ENCODE measurements around the gene SPRED3. TPM values are rescaled to one million over a fixed set of nuclear protein-coding genes. Genes with fewer than 3 reads are reported as not detected.

SPRED3 gene
- total and polyA plus RNA-seq, 2 of the 8 experiments (the other 6 are each of a cell fraction or from before 2014, with no cell fraction given): 8.1 to 10.3 TPM

GRCh38 chr19:38444026-38444425 is 55.5 kb downstream of the SPRED3 start:
- no peak overlapping the region for H4K5ac ChIP-seq (ENCODE audit: insufficient read length, low read depth, low read length)
- no peaks in the 10 kb centered on the region for H3K9me3 ChIP-seq (ENCODE audit: insufficient read depth in 2 of 2, low read depth in 1 of 2, low read length in 1 of 2)
- no peak overlapping the region for H2BK15ac ChIP-seq (ENCODE audit: low read length)
- no peak overlapping the region for H2AK5ac ChIP-seq (ENCODE audit: low read depth, low read length)
- H3K27me3 ChIP-seq (replicated peaks in 1 of 4; ENCODE audit: control insufficient read depth in 3 of 4, extremely low read depth in 1 of 4, insufficient read depth in 3 of 4, low read length in 3 of 4): no peaks in the 10 kb centered on the region
- no peak for TF ChIP-seq SP4 (IDR thresholded peaks at IDR 0.05; ENCODE audit: low read length)
- TF ChIP-seq NRF1 (IDR thresholded peaks at IDR 0.05; ENCODE audit: low read depth, low read length): no peak
- no peak for TF ChIP-seq ASH2L (IDR thresholded peaks at IDR 0.05; ENCODE audit: low read length)
- TF ChIP-seq RXRA (IDR thresholded peaks at IDR 0.05; ENCODE audit: insufficient read depth, low read depth, low read length): no peak
- no peak for TF ChIP-seq CBX8 (IDR thresholded peaks at IDR 0.05; ENCODE audit: borderline replicate concordance, low read depth, low read length)
- no peak for TF ChIP-seq SAP30 (IDR thresholded peaks at IDR 0.05; ENCODE audit: insufficient read depth, insufficient replicate concordance, low read length)
- TF ChIP-seq KDM4A (IDR thresholded peaks at IDR 0.05; ENCODE audit: low read depth, low read length, severe bottlenecking): no peak
- H3K18ac ChIP-seq (ENCODE audit: extremely low read depth, low read length): no peak overlapping the region
- DNase-seq (ENCODE audit: low read depth in 1 of 2, low spot score in 2 of 2): no peak
- no peak overlapping the region for H3K23ac ChIP-seq (ENCODE audit: insufficient read length)
- ChIA-PET POLR2A (ENCODE audit: partially characterized antibody) (interaction anchor here (1.2 to 1.4 kb wide), 2 partner anchors 38 to 41 kb away, joined by 3 to 4 read pairs; partner anchors contain the start of gene FAM98C), CTCF (ENCODE audit: partially characterized antibody) (interaction anchor here (0.9 to 1.0 kb wide), 2 partner anchors 28 to 140 kb away, joined by 3 to 4 read pairs; partner anchors contain the start of gene C19orf33)
- H4K91ac ChIP-seq (replicated peaks; ENCODE audit: insufficient read length, low read length): no peak overlapping the region
- no peak overlapping the region for H3K56ac ChIP-seq (replicated peaks; ENCODE audit: insufficient read length, low read depth, low read length)
- no peaks in the 10 kb centered on the region for H3K79me2 ChIP-seq (ENCODE audit: control insufficient read depth in 1 of 2, insufficient read depth in 2 of 2, low read length in 2 of 2)
- H2BK20ac ChIP-seq (ENCODE audit: low read length): no peak overlapping the region
- no peaks in the 10 kb centered on the region for H3K23me2 ChIP-seq (ENCODE audit: low read depth, low read length)
- 97% methylated on average over 7 of the region's 7 CpGs; no CpG with 5 or more reads in 1 of the 2 experiments for WGBS, 2 experiments (ENCODE audit: extremely low coverage in 1 of 2, insufficient coverage in 1 of 2, insufficient read length in 1 of 2, insufficient replicate concordance in 2 of 2, low coverage in 1 of 2, low lambda C conversion rate in 2 of 2, missing lambda C conversion rate in 1 of 2)
- no peak overlapping the region for H2AFZ ChIP-seq (ENCODE audit: low read length)
- no peak overlapping the region for H2BK12ac ChIP-seq (ENCODE audit: low read depth, low read length)
- no peaks in the 10 kb centered on the region for H3K79me1 ChIP-seq (ENCODE audit: low read depth, low read length)
- peaks cover 0 to 5% (median 3%) of the 10 kb centered on the region in 4 experiments; a peak in 5 of 7 replicates for H3K4me1 ChIP-seq (replicated peaks in 1 of 4; ENCODE audit: control insufficient read depth in 3 of 4, insufficient read depth in 4 of 4, low read length in 3 of 4)
- H3K4ac ChIP-seq (replicated peaks; ENCODE audit: insufficient read length, low read depth, low read length): no peak overlapping the region
- no peak overlapping the region for H3K27ac ChIP-seq (ENCODE audit: low read depth, low read length)
- H2BK5ac ChIP-seq (ENCODE audit: low read depth, low read length): no peak overlapping the region
- no peak for FAIRE-seq
- 0 out of 2 replicates have a peak overlapping the region, but pooled peaks have one; percentile 35 for H4K8ac ChIP-seq (ENCODE audit: extremely low read depth, insufficient read depth, low read length)
- no peak overlapping the region for H3K4me3 ChIP-seq (ENCODE audit: extremely low read depth in 1 of 4, insufficient read depth in 2 of 4, low read depth in 3 of 4, low read length in 4 of 4)
- no peak overlapping the region for H2BK120ac ChIP-seq (replicated peaks; ENCODE audit: low read depth, low read length)
- no peak overlapping the region for H3K4me2 ChIP-seq (ENCODE audit: insufficient read depth in 1 of 2, low read depth in 2 of 2, low read length in 2 of 2)
- no peak overlapping the region for H3K14ac ChIP-seq (ENCODE audit: insufficient read length)
- no peak overlapping the region for H3K9ac ChIP-seq (replicated peaks in 1 of 4; ENCODE audit: extremely low read depth in 1 of 4, low read depth in 3 of 4, low read length in 3 of 4)
- peaks cover 0 to 7% (median 5%) of the 10 kb centered on the region in 4 experiments; a peak in 5 of 8 replicates for H3K36me3 ChIP-seq (ENCODE audit: control insufficient read depth in 2 of 4, insufficient read depth in 4 of 4, low read length in 3 of 4)
- H4K20me1 ChIP-seq (replicated peaks in 1 of 2; ENCODE audit: control insufficient read depth in 1 of 2, insufficient read depth in 2 of 2, low read length in 2 of 2): peaks cover 0 to 2% of the 10 kb centered on the region in 2 experiments
